ENCODE measurements around the gene TTLL11.
"Not testable (repeated sequence)": the region's sequence is repeated elsewhere in the genome, so short reads cannot be mapped to it uniquely, and the experiment has no call there.

Gene TTLL11

DNA sequence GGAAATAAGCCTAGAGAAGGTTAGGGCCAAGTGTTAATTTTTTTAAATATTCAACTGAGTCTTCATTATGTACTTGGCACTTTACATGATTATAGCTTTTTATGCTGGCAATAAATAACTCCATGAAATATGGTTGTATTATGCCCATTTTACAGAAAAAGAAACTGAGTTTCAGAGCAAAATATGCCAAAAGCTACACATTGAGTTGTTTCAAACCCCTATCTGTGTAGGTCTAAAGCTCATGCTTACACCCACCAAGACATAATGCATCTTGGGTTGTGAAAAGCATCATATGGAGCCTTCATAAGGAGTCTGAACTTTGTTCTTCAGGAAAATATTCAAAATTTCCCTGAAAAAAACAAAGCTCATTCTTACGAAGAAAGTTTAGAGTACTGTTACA is 14.6 kb downstream of the TTLL11 start:
- Histone ChIP-seq H3K27me3 (ENCODE audit: control insufficient read depth in 2 of 2, insufficient read depth in 2 of 2, low read length in 2 of 2) (no peaks in the 10 kb centered on the region), H3K9me3 (ENCODE audit: control insufficient read depth in 2 of 2, low read length in 2 of 2) (no peaks in the 10 kb centered on the region), H3K9ac (ENCODE audit: low read depth in 1 of 2, low read length in 2 of 2) (no peak overlapping the region), H3K4me3 (ENCODE audit: low read length in 2 of 2) (no peak overlapping the region), H3K27ac (ENCODE audit: low read depth in 2 of 2, low read length in 2 of 2) (no peak overlapping the region), H3K36me3 (ENCODE audit: control insufficient read depth in 2 of 2, insufficient read depth in 2 of 2, low read length in 2 of 2) (no peaks in the 10 kb centered on the region), H3K4me1 (ENCODE audit: control insufficient read depth in 2 of 2, insufficient read depth in 2 of 2, low read length in 2 of 2) (no peaks in the 10 kb centered on the region)

DNA sequence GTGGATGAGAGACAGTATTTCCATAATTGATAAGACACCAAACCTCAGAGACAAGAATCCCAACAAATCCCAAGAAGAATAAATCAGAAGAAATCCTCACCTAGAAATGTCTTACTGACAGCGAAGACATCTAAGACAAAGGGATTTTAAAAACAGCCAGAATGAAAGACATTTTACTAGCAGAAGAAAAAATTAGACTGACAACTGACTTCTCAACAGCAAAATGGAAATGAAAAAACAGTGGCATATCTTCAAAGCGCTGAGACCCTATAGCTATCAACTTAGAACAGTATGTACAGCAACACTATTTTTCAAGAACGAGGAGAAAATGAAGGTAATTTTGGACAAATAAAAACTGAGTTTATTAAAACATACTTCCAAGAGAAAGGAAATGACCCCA is 16.3 kb downstream of the TTLL11 start:
- no peaks in the 10 kb centered on the region for H3K36me3 ChIP-seq (ENCODE audit: control insufficient read depth in 2 of 2, insufficient read depth in 2 of 2, low read length in 2 of 2)
- no peaks in the 10 kb centered on the region for H3K9me3 ChIP-seq (ENCODE audit: control insufficient read depth in 2 of 2, low read length in 2 of 2)
- H3K27ac ChIP-seq (ENCODE audit: low read depth in 2 of 2, low read length in 2 of 2), result no peak overlapping the region
- H3K27me3 ChIP-seq (ENCODE audit: control insufficient read depth in 2 of 2, insufficient read depth in 2 of 2, low read length in 2 of 2), result no peaks in the 10 kb centered on the region
- H3K4me3 ChIP-seq (ENCODE audit: low read length in 2 of 2), result no peak overlapping the region
- no peak overlapping the region for H3K9ac ChIP-seq (ENCODE audit: low read depth in 1 of 2, low read length in 2 of 2)
- H3K4me1 ChIP-seq (ENCODE audit: control insufficient read depth in 2 of 2, insufficient read depth in 2 of 2, low read length in 2 of 2), result no peaks in the 10 kb centered on the region

DNA sequence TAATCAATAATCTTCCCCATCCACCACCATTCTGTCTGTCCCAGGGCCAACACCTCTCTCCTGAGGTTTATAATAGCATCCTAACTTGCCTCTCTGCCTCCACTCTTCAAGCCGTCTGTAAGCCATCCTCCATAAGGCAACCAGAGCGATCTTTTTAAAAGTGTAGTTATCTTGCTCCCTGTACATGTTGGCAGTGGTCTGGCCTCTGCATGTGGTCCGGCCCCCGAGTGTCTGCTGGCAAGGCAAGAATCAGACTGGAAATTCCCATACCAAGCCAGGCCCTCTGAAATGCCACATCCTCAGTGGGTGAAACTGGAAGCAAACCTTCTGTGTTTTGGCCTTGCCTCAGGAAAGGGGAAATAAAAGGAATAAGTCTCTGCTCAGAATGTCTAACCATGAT is 17.0 kb downstream of the TTLL11 start:
- H3K9ac ChIP-seq (ENCODE audit: low read depth in 1 of 2, low read length in 2 of 2), result no peak overlapping the region
- no peaks in the 10 kb centered on the region for H3K9me3 ChIP-seq (ENCODE audit: control insufficient read depth in 2 of 2, low read length in 2 of 2)
- H3K4me1 ChIP-seq (ENCODE audit: control insufficient read depth in 2 of 2, insufficient read depth in 2 of 2, low read length in 2 of 2), result no peaks in the 10 kb centered on the region
- no peaks in the 10 kb centered on the region for H3K27me3 ChIP-seq (ENCODE audit: control insufficient read depth in 2 of 2, insufficient read depth in 2 of 2, low read length in 2 of 2)
- no peaks in the 10 kb centered on the region for H3K36me3 ChIP-seq (ENCODE audit: control insufficient read depth in 2 of 2, insufficient read depth in 2 of 2, low read length in 2 of 2)
- no peak overlapping the region for H3K27ac ChIP-seq (ENCODE audit: low read depth in 2 of 2, low read length in 2 of 2)
- no peak overlapping the region for H3K4me3 ChIP-seq (ENCODE audit: low read length in 2 of 2)

DNA sequence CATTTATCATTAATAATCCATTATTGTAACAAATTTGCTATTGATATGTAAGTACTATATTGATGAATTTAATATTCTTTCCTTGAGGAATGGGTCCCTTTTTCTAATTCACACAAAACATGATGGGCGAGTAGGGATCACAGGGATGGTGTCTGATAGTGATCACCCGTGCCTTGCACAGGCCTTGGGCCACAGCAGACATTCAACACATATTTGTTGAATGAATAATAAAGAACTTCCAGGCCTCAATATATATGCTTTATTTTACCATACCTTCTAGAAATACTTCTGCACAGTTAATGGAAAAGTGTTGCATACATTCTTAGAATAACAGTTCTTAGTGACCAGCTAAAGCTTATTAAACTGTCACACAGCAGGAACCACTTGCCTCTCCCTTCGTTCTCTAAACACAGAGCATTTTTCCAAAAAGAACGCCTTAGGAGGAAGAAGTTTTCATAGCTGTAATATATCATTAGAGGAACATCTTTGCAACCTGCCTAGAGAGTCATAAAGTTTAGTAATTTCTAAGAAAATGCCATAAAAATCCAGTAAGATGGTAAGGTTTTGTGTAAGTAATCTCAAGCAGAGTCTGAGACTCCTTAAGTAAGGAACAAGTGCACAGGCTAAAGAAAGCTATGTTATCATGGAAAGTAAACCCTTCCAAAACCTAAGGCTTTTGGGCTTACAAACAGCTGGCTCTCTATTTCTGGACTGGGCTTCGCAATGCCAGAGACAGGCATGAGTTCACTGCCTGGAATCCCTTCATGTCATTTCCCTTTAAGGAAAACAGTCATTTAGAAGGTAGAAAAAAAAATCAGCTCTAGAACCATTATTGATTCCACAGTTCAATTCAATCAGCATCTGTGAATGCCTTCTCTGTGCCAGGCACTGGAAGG is 17.7 kb downstream of the TTLL11 start:
- no peak overlapping the region for H3K4me3 ChIP-seq (ENCODE audit: low read length in 2 of 2)
- no peaks in the 10 kb centered on the region for H3K36me3 ChIP-seq (ENCODE audit: control insufficient read depth in 2 of 2, insufficient read depth in 2 of 2, low read length in 2 of 2)
- no peak overlapping the region for H3K27ac ChIP-seq (ENCODE audit: low read depth in 2 of 2, low read length in 2 of 2)
- no peak overlapping the region for H3K9ac ChIP-seq (ENCODE audit: low read depth in 1 of 2, low read length in 2 of 2)
- H3K4me1 ChIP-seq (ENCODE audit: control insufficient read depth in 2 of 2, insufficient read depth in 2 of 2, low read length in 2 of 2), result no peaks in the 10 kb centered on the region
- no peaks in the 10 kb centered on the region for H3K27me3 ChIP-seq (ENCODE audit: control insufficient read depth in 2 of 2, insufficient read depth in 2 of 2, low read length in 2 of 2)
- H3K9me3 ChIP-seq (ENCODE audit: control insufficient read depth in 2 of 2, low read length in 2 of 2), result no peaks in the 10 kb centered on the region

DNA sequence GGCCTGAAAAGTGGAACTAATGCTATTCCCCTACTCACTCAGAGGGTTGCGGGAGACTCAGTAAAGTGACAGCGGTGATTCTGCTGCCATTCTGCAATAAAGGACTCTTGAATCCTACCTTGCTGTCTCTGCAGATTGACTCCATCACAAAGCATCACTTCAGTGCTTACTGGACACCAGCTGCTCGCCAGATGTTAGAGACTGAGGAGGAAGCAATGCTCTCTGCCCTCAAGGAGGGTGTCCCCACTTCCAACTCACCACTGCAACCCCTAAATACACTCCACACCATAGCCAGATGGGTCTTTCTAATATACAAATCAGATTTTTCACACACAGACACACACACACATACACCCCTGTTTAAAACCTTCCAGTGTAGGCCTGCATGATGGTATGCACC is 21.4 kb downstream of the TTLL11 start:
- Histone ChIP-seq H3K4me3 (ENCODE audit: low read length in 2 of 2) (no peak overlapping the region), H3K4me1 (ENCODE audit: control insufficient read depth in 2 of 2, insufficient read depth in 2 of 2, low read length in 2 of 2) (no peaks in the 10 kb centered on the region), H3K36me3 (ENCODE audit: control insufficient read depth in 2 of 2, insufficient read depth in 2 of 2, low read length in 2 of 2) (no peaks in the 10 kb centered on the region), H3K27me3 (ENCODE audit: control insufficient read depth in 2 of 2, insufficient read depth in 2 of 2, low read length in 2 of 2) (no peaks in the 10 kb centered on the region), H3K9ac (ENCODE audit: low read depth in 1 of 2, low read length in 2 of 2) (no peak overlapping the region), H3K9me3 (ENCODE audit: control insufficient read depth in 2 of 2, low read length in 2 of 2) (no peaks in the 10 kb centered on the region), H3K27ac (ENCODE audit: low read depth in 2 of 2, low read length in 2 of 2) (no peak overlapping the region)

DNA sequence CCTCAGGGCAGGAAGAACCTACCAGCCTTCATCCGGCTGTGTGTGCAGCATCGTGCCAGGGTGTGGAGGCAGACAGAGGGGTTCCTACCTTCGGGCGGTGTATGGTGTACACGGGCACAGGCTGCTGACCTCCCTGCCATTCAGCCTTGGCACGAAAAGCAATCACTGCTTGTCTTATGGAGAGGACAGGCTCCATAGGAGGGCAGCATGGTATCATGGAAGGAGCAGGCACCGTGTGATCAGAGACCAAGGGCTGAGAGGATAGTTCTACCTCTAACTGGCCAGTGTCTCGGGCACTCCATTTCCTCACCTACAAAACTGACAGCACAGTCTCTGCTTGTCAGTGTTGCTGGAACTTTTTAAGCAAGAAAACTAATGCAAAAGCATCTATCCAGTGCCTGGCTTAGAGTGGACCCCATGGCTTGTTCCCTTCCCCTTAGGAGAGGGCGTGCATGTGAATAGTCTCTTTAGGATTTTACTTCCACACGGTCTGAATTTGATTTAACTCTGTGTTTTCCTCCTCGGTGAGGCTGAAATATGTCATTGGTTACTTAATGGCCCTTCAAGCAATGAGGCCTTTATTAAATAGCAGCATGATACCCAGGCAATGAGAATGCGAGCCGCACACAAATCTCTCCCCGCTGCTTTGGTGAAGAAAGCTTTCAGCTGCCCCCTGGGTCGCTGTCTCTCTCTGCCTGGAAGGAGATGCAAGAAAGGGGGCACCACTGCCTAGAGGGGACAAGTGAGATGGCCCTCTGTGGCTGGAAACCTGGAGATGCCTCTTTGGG is 22.2 kb downstream of the TTLL11 start:
- no peaks in the 10 kb centered on the region for H3K27me3 ChIP-seq (ENCODE audit: control insufficient read depth in 2 of 2, insufficient read depth in 2 of 2, low read length in 2 of 2)
- H3K27ac ChIP-seq (ENCODE audit: low read depth in 2 of 2, low read length in 2 of 2), result no peak overlapping the region
- H3K4me3 ChIP-seq (ENCODE audit: low read length in 2 of 2), result no peak overlapping the region
- no peaks in the 10 kb centered on the region for H3K4me1 ChIP-seq (ENCODE audit: control insufficient read depth in 2 of 2, insufficient read depth in 2 of 2, low read length in 2 of 2)
- no peak overlapping the region for H3K9ac ChIP-seq (ENCODE audit: low read depth in 1 of 2, low read length in 2 of 2)
- no peaks in the 10 kb centered on the region for H3K36me3 ChIP-seq (ENCODE audit: control insufficient read depth in 2 of 2, insufficient read depth in 2 of 2, low read length in 2 of 2)
- no peaks in the 10 kb centered on the region for H3K9me3 ChIP-seq (ENCODE audit: control insufficient read depth in 2 of 2, low read length in 2 of 2)

DNA sequence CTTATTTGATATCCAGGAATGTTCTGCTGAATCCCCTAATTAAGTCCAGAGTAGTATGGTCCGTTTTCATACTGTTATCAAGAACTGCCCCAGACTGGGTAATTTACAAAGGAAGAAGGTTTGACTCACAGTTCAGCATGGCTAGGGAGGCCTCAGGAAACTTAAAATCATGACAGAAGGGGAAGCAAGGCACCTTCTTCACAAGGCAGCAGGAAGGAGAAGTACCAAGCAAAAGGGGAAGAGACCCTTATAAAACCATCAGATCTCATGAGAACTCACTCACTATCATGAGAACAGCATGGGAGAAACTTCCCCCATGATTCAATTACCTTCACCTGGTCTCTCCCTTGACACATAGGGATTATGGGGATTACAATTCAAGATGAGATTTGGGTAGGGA is 26.4 kb downstream of the TTLL11 start:
- H3K4me1 ChIP-seq (ENCODE audit: control insufficient read depth in 2 of 2, insufficient read depth in 2 of 2, low read length in 2 of 2); H3K9ac ChIP-seq (ENCODE audit: low read depth in 1 of 2, low read length in 2 of 2); H3K27me3 ChIP-seq (ENCODE audit: control insufficient read depth in 2 of 2, insufficient read depth in 2 of 2, low read length in 2 of 2); H3K4me3 ChIP-seq (ENCODE audit: low read length in 2 of 2); H3K27ac ChIP-seq (ENCODE audit: low read depth in 2 of 2, low read length in 2 of 2); H3K36me3 ChIP-seq (ENCODE audit: control insufficient read depth in 2 of 2, insufficient read depth in 2 of 2, low read length in 2 of 2); H3K9me3 ChIP-seq (ENCODE audit: control insufficient read depth in 2 of 2, low read length in 2 of 2): not testable (repeated sequence)

DNA sequence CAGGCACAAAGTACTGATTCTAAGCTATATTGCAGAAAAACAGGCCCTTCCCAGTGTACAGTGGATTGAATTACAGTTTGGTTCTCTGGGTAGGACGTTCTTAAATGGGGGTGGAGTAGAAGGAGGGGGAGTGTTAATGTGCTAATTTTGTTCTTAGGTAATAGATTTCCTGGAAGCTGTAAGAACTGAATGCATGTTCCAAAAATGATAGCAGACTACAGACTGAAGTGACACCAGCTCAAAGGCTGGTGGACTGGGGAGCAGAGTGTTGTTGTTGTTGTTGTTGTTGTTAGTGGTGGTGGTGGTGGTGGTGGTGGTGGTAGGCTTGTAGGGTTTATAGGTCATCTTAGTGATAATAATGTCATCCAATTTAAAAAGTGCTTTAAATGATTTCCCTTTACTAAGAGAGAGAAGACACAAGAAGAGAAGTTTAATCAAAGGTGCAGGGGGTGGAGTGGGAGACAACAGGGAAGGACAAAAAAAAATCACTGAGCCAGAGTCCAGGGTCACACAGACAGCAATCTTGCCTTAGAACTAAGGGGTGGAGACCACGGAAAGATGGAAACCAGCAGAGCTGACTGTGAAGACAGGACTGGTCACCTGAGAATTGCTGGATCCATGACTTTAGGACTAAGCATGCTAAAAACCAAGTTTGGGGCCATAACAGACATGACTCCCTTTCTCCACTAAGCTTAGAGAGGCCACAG is 27.0 kb downstream of the TTLL11 start:
- Histone ChIP-seq H3K27ac (ENCODE audit: low read depth in 2 of 2, low read length in 2 of 2) (no peak overlapping the region), H3K4me3 (ENCODE audit: low read length in 2 of 2) (no peak overlapping the region), H3K9me3 (ENCODE audit: control insufficient read depth in 2 of 2, low read length in 2 of 2) (no peaks in the 10 kb centered on the region), H3K36me3 (ENCODE audit: control insufficient read depth in 2 of 2, insufficient read depth in 2 of 2, low read length in 2 of 2) (no peaks in the 10 kb centered on the region), H3K4me1 (ENCODE audit: control insufficient read depth in 2 of 2, insufficient read depth in 2 of 2, low read length in 2 of 2) (no peaks in the 10 kb centered on the region), H3K9ac (ENCODE audit: low read depth in 1 of 2, low read length in 2 of 2) (no peak overlapping the region), H3K27me3 (ENCODE audit: control insufficient read depth in 2 of 2, insufficient read depth in 2 of 2, low read length in 2 of 2) (no peaks in the 10 kb centered on the region)

DNA sequence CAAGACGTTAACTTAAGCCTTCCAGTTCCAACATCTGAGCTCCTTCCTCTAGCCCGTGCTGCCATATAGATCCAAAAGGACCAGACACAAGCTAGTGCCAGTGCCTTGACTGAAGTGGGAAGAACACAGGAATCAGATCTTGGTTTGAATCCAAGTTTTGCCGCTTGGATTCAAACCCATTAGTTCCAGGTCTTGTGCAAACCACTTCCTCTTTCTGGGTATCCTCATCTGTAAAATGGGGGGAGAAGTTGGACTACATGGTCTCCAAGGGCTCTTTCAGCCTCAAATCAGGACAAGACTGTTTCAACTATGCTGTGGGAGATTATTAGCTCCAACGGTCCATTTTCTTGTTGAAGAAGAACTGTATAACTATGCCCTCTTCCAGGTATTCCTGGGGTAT is 32.6 kb downstream of the TTLL11 start:
- Histone ChIP-seq H3K9ac (ENCODE audit: low read depth in 1 of 2, low read length in 2 of 2) (no peak overlapping the region), H3K9me3 (ENCODE audit: control insufficient read depth in 2 of 2, low read length in 2 of 2) (no peaks in the 10 kb centered on the region), H3K4me1 (ENCODE audit: control insufficient read depth in 2 of 2, insufficient read depth in 2 of 2, low read length in 2 of 2) (peaks cover 0 to 4% of the 10 kb centered on the region in 2 donors), H3K27me3 (ENCODE audit: control insufficient read depth in 2 of 2, insufficient read depth in 2 of 2, low read length in 2 of 2) (no peaks in the 10 kb centered on the region), H3K27ac (ENCODE audit: low read depth in 2 of 2, low read length in 2 of 2) (no peak overlapping the region), H3K36me3 (ENCODE audit: control insufficient read depth in 2 of 2, insufficient read depth in 2 of 2, low read length in 2 of 2) (no peaks in the 10 kb centered on the region), H3K4me3 (ENCODE audit: low read length in 2 of 2) (no peak overlapping the region)

DNA sequence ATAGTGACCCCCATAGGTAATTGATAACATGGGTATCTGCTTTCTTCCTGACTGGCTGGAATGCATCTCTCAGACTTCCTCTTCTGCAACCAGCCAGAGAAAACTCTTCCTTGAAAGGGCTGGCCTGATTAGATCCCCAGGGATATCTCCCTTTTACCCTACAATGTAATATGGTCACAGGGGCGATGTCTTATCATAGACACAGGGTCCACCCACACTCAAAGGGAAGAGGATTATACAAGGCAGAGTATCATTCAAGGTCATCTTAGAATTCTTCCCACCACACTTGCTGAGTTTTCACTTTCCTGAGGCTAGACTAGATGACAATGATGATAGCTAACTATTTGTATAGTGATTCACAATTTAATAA is 33.2 kb downstream of the TTLL11 start:
- H3K9me3 ChIP-seq (ENCODE audit: control insufficient read depth in 2 of 2, low read length in 2 of 2), result no peaks in the 10 kb centered on the region
- H3K36me3 ChIP-seq (ENCODE audit: control insufficient read depth in 2 of 2, insufficient read depth in 2 of 2, low read length in 2 of 2), result no peaks in the 10 kb centered on the region
- H3K27ac ChIP-seq (ENCODE audit: low read depth in 2 of 2, low read length in 2 of 2), result no peak overlapping the region
- peaks cover 0 to 4% of the 10 kb centered on the region in 2 donors for H3K4me1 ChIP-seq (ENCODE audit: control insufficient read depth in 2 of 2, insufficient read depth in 2 of 2, low read length in 2 of 2)
- no peaks in the 10 kb centered on the region for H3K27me3 ChIP-seq (ENCODE audit: control insufficient read depth in 2 of 2, insufficient read depth in 2 of 2, low read length in 2 of 2)
- H3K9ac ChIP-seq (ENCODE audit: low read depth in 1 of 2, low read length in 2 of 2), result no peak overlapping the region
- no peak overlapping the region for H3K4me3 ChIP-seq (ENCODE audit: low read length in 2 of 2)

Data from mucosa of rectum (tissue), 2 donors.